HG03103 (cell line): Measurements from ENCODE around the gene SOCS3.

Experiments used
- ATAC-seq: cut with Tn5 transposase; IDR thresholded peaks from one replicate; pipeline ENCODE4 v1.9.1; 2021; ENCODE audit warnings: low read depth; ENCODE audit not compliant: unreplicated experiment

The SOCS3 gene, protein sequence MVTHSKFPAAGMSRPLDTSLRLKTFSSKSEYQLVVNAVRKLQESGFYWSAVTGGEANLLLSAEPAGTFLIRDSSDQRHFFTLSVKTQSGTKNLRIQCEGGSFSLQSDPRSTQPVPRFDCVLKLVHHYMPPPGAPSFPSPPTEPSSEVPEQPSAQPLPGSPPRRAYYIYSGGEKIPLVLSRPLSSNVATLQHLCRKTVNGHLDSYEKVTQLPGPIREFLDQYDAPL

DNA sequence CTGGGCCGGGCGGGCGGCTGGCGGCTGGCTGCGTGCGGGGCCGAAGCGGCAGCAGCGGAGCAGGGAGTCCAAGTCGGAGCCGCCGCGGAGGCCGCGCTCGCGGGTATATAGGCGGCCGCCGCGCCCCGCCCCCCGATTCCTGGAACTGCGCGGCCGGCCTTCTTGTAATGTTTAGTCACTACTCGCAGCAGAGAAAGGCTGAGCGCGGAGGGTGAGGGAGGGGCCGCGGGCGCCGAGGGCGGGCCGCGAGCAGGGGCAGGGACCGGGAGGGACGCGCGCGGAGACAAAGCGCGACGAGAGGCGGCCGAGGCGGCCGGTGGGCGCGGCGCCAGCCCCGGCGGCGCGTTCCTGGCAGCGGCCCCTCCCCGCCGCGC, at the start of gene SOCS3:
TSS of gene SOCS3 (minus strand) at position 81 of the 374 bp plus-strand sequence. CDS start 982 bp downstream, outside the sequence.
- no peak for ATAC-seq

DNA sequence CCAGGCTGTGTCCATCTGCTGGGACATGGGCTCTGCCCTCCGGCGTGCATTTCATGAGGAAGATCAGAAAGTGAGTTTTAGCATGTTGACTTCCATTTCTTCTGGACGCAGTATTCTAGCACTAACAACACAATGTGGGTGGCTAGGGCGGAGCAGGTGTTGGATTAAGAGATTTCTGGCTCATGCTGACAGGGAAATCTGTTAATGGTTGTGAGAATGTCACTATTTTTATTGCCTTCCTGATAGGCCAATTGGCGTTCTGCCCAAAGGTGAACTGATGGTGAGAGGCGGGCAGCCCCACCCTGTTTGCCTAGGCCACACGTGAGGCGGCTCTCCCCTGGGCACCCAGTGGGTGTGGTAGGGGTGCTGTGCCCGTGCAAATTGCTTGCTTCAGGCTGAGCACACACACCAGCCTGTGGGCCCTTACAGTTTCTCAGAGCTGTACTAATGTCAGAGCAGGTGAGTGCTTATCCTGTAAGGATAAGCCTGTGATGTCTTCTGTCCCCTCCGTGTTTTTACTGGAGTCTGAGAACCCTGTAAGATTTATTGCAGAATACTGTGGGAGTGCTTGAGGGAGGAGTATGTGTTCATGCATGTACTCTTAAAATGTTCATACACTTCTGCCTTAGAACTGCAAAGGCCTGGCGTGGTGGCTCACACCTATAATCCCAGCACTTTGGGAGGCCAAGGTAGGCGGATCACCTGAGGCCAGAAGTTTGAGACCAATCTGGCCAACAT, 49.5 kb upstream of the SOCS3 start:
- no peak for ATAC-seq

DNA sequence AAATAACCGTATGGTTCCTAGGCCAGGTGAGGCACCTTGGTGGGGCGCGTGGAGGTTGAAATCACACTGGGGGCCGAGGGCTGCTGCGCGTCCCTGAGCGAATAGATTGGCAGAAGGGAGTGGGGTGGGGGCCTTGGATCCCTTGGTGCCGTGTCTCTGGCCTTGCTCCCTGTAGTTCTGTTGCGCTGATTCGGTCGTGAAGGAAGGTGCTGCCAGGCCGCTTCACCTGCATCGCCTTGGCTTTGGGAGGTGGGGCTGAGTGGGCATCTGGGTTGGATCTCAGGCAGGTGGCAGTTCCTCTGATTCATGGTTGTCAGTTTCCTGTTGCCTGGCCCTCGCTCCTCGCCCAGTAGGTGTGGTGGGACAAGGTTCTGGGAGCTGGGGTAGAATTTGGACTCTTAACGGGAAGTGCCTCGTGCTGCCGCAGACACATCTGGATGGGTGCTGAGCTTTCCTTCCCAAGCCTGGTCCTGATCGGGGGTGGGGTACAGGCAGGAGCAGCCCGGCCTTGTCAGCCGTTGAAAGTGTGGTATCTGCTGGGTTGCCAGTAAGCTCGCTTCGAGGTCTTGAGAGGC, 48.7 kb upstream of the SOCS3 start:
- no peak for ATAC-seq

DNA sequence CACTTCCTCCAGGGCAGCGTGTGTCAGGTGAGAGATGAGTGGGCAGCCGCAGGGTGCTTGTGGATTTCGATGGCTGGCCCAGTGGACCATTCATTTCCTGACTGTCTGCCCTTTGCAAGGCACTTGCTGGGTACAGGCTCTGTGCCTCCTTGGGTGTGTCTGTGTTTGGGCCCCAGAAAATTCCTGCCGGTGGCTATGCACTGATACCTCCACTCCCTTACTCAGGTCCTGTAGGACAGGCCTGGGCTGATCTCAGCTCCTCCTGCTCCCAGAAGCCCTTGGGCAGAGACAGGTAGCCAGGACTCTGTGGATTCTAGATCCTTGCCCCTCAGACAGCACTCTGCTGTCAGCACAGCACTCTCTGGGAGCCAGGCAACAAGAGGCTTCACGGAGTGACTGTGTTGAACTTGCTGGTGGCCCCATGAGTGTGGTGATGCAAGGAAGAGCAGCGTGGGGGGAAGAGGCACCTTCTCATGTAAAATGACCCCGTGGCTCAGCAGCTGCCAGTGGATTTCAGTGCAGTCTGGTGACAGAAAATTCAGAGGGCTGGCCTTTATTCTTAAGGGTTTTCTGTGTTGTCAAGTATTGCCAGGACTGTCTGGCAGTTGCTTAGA, 47.6 kb upstream of the SOCS3 start:
- ATAC-seq, result no peak

DNA sequence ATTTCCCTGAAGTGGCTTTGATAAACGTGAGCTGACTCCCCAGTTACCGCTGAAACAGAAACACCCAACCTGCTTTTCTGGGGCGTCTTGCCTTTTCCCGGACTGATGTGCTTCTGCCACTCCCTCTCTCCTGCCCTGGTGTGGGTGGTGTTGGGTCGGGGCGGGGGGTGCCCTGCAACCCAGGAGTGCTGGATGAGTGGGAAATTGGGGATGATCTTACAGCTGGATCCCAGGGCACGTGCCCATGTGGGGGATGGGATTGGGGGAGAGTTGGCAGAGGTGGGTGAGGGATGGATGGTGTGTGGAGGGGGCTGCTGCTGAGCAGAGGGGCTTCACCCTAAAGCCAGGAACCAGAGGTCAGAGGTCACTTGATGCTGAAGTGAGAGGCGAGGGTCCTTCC, 47.0 kb upstream of the SOCS3 start:
- ATAC-seq, result no peak

DNA sequence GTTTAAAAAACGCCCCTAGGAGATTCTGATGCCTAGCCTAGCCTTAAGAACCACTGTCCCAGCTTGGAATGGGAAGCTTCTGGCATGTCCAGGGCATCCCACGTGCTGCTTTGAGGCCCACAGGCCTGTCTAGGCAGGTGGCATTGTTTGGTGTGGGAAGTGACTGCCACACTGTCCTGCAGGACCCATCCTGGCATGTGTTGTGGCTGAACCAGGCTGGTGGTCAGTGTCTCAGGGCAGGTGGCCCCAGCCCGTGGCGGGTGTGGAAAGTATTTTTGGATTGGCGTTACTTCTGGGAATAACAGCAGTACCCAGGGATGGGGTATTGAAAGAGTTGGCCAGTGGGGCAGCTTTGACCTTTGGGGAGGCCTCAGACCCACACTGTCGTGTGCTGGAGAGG, 46.5 kb upstream of the SOCS3 start:
- no peak for ATAC-seq

DNA sequence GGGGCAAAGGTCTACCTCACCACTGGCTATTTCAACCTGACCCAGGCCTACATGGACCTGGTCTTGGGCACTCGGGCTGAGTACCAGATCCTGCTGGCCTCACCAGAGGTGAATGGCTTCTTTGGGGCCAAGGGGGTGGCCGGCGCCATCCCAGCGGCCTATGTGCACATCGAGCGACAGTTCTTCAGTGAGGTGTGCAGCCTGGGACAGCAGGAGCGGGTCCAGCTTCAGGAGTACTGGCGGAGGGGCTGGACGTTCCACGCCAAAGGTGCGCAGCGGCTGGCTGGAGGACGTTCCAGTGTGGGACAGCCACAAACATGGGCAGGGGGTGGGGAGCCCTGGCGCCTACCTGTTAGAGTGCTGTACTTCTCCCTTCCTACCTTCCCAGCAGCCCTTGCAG, 43.9 kb upstream of the SOCS3 start:
- no peak for ATAC-seq

DNA sequence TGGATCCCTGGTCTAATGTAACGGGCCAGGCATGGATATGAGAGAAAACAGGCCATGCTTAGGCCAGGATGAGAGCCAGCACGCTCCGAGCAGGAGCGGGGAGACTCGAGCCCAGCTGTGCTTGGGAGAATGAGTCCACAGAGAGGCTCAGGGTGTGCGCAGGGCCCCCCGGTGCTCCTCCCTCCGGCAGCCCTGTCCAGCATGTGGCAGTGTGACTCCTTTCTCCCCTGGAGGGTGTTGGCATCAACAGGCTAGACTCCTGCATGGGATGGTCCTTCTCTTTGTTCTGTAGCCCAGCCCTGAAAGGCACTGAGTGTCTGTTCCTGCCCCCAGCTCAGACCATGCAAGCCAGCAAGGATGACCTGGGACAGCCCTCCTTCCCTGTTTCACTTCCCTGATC, 42.0 kb upstream of the SOCS3 start:
- ATAC-seq, result no peak

DNA sequence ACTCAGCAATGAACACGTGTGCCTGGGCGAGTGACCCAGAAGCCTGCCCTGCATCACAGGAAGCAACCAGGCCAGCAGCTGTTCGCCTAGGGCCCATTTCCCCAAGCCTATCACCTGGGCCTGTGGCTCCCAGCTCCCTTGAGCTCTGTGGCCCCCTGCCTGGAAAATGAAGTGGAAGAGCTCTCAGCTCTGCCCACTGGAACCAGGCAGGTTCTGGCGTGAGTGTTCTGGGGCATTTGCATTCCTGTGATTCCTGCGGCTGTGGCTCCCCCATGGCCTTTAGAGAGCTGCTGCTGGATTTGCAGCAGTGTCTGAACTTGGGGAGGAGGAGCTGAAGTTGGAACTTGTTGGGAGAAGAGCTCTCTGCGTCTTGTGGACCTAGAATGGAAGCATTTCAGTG, 41.4 kb upstream of the SOCS3 start:
- no peak for ATAC-seq

DNA sequence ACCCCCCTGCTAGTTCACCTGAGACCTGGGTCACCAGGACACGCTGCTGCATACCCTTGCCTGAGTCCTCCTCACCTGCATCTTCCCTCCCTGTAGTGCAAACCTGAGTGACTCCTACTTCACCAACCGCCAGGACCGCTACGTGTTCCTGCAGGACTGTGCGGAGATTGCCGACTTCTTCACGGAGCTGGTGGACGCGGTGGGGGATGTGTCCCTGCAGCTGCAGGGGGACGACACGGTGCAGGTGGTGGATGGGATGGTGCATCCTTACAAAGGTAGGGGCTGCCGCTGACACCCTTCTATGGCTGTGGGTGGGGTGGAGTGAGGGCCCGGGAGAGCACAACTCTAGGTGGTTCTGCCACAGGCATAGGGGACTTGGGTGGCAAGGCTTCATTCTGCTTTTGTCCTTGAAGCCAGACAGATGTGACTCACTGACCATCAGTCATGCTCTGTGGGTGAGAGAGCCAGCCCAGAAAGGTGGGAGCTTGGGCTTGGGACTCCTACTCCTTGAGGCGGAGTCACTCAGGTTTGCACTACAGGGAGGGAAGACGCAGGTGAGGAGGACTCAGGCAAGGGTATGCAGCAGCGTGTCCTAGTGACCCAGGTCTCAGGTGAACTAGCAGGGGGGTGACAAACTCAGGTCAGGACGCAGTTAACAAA, 40.8 kb upstream of the SOCS3 start:
- no peak for ATAC-seq

DNA sequence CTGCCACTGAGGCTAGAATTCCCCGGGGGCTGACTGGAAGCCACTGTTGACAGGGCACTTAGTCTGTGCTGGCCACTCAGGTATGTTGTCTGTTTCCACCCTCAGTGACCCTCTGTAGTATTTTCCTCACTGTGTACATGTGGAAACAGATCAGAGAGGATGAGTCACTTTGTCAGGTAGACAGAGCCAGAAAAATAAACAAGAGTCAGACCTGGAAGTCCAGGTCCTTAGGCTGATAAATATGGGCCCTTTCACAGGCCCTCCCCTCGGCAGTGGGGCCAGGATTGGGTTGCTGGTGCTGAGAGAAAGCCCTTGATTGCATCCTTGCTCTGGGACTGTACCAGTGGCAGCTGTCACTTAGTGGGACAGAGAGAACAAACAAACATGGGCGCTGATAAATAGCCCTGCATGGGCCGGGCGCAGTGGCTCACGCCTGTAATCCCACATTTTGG, 39.8 kb upstream of the SOCS3 start:
- no peak for ATAC-seq

DNA sequence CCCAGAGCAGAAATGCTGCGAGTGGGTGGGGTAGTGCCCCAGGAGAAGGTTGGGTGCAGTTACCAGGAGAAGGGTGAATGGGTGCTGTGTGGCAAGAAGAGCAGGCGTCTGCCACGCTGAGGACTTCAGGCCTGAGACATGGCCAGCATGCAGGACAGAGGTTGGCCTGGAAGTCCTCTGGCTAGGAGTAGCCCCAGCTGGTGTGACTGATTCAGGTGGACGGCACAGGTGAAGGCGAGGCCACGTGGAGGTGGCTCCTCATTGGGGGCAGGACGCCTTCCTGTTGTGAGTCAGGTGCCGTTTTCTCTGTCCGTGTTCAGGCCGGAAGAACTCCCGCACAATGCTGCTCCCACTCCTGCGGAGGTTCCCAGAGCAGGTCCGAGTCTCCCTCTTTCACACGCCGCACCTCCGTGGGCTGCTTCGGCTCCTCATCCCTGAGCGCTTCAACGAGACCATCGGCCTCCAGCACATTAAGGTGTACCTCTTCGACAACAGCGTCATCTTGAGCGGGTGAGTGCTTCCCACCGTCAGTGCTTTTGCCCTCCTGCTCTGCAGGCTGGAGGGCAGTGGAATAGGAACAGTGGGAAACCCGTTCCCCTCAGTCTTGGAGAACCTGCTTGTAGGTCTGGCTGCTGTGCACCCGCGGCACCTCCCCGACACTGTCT, 39.3 kb upstream of the SOCS3 start:
- ATAC-seq, result no peak

DNA sequence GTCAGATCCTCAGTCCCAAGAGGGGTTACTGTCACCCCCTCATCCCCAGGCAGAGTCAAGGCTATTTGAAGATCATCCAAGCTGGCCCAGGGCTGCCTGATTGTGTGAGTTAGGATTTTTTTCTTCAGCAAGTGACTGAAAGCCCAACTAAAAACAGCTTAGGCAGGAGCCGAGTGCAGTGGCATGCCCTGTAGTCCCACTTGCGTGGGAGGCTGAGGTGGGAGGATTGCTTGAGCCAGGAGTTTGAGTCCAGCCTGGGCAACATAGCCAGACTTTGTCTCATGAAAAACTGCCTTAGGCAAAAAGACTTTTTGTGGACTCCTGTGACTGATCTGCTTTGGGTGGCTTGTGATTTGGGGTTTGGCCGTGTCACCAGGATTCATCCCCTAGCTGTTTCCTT, 38.5 kb upstream of the SOCS3 start:
- ATAC-seq, result no peak

DNA sequence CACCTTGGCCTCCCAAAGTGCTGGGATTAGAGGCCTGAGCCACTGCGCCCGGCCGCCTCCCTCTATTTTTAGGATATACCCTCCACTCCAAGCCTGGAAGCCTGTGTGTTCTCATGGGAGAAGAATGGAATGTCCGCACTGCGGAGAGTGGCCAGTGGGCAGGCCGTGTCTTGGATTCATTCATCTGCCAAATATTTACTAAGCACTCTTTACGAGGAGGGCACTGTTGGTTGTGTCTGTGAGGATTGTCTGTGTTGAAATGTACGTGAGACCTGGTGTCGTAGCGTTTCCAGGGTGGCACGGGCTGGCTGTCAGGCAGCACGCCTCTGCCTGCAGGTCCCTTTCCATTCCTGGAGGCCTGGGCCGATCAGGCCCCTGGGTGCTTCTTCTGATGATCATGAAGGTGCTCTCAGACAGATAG, 37.8 kb upstream of the SOCS3 start:
- ATAC-seq, result no peak

DNA sequence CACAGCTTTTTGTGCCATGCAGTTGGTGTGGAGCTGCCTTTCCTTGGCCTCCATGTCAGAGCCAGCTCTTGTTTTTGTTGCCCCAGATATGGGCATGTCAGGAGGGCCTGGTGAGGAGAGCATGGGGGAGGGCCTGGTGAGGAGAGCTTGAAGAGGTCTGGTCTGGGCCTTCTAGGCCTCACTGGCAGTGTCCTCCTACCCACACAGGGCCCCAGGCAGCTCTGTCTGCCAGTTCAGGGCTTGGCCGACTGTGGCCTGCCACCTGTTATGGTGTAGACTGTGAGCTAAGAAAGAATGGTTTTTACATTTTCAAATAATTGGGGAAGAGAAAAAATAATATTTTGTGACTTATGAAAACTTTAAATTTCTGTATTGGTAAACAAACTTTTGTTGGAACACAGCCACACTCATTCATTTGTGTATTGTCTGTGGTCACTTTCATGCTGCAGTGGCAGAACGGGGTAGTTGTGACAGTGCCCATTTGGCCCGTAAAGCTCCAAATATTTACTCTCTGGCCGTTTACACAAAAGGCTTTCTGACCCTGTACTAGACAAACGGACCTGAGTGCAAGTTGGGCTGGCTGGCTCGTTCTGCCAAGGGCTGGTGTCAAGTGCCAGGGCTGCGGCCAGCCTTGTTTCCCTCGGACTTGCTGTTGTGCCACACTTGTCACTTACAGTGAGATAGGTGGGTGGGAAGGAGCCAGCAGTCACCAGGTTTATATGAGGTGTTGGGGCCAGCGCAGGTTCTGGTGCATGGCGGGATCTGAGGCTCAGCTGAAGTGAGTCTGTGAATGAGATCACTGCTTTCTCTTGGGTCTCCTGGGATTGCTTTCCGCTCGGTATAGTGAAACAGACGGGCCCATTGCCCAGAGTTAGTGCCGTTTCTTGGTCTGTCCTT, 36.8 kb upstream of the SOCS3 start:
- no peak for ATAC-seq

DNA sequence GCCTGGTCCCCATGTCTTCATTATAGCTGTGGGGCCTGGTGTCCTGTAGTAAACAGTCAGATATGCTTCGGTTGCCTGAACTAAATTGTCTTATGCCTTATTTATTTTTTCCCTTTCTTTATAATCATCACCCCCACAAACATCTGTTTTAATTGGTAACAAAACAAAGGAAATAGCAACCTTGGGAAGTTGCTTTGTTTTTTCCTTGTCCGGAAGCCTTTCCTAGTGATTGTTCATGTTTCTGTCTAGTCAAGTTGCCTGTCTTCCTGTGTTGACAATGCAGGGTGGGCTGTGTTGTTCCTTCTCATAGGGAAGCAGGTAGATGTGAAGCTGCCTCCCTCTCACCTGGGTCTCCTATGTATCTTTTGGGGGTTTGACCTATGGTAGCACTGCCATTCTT, 35.3 kb upstream of the SOCS3 start:
- ATAC-seq, result no peak

DNA sequence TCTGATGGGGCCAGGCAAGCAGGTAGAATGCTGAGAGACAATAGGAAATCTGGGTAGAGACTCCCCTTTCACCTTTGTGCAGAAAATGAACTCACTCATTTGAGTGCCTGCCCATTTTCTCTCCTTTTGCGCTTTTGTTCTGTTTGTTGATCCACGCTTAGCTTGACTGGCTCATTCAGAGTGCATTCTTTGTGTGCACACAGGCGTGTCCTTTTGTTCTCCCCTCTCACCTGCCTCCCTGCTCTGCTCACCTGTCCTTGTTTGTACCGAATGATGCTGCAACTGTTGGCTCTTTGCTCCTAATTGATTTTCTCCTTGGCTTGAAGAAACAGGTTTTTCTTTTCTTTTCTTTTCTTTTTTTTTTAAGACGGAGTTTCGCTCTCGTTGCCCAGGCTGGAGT, 34.3 kb upstream of the SOCS3 start:
- no peak for ATAC-seq

DNA sequence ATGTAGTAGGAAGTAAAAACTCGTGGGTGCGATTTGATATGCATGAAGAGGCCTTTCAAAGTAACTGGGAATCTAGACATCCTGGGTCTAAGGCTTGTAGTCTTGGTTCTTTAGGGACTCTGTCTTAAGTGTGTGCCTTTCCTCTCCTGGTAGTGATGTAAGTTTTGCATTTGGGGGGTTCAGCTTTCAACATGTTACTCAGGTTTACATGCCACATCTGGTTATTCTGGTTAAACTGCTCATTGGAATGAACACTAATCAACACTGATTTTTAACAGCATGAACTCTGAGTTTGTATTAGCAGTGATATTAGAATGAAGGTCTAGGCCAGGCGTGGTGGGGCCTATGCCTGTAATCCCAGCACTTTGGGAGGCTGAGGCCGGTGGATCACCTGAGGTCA, 33.7 kb upstream of the SOCS3 start:
- no peak for ATAC-seq

DNA sequence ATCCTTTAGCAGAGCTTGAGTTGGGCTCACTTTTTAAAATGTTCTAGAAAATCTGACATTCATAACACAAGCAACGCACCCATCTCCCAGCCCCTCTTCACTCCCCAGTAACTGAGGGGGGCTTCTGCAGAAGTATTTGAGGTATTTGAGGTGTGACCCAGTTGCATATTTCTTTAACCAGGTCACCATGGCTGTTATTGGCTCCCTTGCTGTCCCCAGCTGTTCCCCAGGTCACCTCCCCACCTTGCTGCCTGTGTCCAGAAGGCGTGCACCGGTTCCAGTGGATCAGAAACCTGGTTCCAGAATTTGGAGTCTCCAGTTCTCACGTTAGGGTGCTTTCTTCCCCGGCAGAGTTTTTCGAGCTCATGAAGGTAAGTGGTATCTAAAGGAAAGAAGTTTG, 32.4 kb upstream of the SOCS3 start:
- ATAC-seq, result no peak

DNA sequence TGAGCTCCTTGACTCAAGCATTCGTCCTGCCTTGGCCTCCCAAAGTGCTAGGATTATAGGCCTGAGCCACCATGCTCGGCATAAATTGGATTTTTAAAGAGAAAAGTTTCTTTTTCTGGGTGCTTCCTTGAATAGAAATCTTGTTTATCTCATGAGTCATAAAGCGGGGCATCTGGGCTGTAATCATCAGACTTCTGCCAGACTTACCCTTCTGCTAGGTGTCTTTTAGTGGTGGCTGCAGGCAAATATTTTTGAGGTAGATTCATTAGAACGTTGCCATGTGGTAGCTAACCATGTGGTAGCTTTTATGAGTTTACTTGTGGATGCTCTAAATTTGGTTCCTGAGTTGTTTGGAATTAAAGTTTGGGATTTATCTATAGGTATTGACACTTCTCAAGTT, 32.0 kb upstream of the SOCS3 start:
- no peak for ATAC-seq
